Body of pancreas (tissue), 4 donors: ENCODE measurements around the gene MCRIP1.

Experiments
- CTCF ChIP-seq, 7 experiments: fragments of 450-650 bp in 4 of 7; fragments of 200-600 bp in 3 of 7; sonication (generic) in 3 of 7; IDR thresholded peaks; one replicate each; pipeline ENCODE4 v1.5.1; 2016 to 2019; ENCODE audit warnings: antibody characterized with exemption in 7 of 7
- POLR2A ChIP-seq, 3 donors: fragments of 450-650 bp; IDR thresholded peaks; one replicate each; pipeline ENCODE4 v1.6.1; 2016; ENCODE audit warnings: antibody characterized with exemption in 3 of 3, mild to moderate bottlenecking in 2 of 3

DNA sequence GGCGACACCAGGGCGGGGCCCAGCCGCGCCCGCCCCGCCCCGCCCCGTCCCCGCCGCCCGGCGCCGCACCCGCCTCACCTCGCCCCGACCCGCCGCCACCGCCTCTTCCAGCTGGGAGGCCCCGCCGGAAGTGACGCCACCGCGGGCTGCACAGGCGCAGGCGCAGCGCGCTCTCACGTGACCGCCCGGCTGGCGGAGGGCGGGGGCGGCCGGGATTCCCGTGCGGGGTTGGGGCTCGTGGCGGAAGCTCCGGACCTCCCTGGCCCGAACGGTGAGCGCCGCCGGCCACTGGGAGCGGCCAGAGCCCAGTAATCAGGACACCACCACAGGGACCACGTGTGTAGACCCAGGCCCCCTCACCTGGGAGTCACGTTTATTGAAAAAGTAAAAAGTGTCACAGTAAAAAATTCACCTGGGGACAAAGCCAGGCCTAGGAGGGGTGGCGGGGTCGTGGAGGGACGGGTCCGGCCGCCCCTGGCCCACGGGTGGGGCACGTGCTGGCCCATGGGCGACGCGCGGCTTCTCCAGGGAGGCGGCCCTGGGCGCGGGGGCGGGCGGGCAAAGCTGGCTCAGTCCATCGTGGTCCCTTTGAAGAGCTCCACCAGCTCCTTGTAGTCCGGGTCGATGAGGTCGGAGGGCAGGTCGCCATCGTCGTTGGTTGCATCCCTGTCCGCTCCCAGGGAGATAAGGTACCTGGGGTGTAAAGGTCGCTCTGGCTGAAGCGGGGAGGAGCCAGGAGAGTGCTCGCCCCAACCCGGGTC is at the start of gene MCRIP1:
- TF ChIP-seq CTCF (IDR thresholded peaks at IDR 0.05), result peak in 1 of 7 experiments; percentile 7
- peak; percentile 80 to 93 (median 91) for TF ChIP-seq POLR2A (IDR thresholded peaks at IDR 0.05)
